ENCODE results near the gene PCSK1. TPM values are rescaled to one million over a fixed set of nuclear protein-coding genes. Genes with fewer than 3 reads are reported as not detected.

Gene PCSK1
- total and polyA plus RNA-seq, 7 donors: 0.11 to 0.64 (median 0.17) TPM

- no peak for ATAC-seq
- Histone ChIP-seq H3K27ac (no peak overlapping the region), H3K4me1 (peaks cover 3% of the 10 kb centered on the region), H3K27me3 (ENCODE audit: insufficient read depth in 3 of 3, low read length in 2 of 3) (no peaks in the 10 kb centered on the region), H3K4me3 (no peak overlapping the region), H3K9me3 (no peaks in the 10 kb centered on the region), H3K36me3 (ENCODE audit: insufficient read depth in 1 of 2, low read depth in 1 of 2) (no peaks in the 10 kb centered on the region)
- TF ChIP-seq CTCF (IDR thresholded peaks at IDR 0.05): no peak
- intact Hi-C loops (cut with DNase I): no loop called here
- 60 to 73% (median 70%) methylated on average over 5 of the region's 5 CpGs for WGBS, 3 donors
- no peak for DNase-seq
Observed at GRCh38 chr5:96381526-96381925, 51.5 kb downstream of the PCSK1 start.

GRCh38 chr5:96379896-96380295 is 53.2 kb downstream of the PCSK1 start:
- intact Hi-C loops (cut with DNase I): no loop called here
- peaks cover 3% of the 10 kb centered on the region for H3K4me1 ChIP-seq
- no peak overlapping the region for H3K4me3 ChIP-seq
- H3K27me3 ChIP-seq (ENCODE audit: insufficient read depth in 3 of 3, low read length in 2 of 3): no peaks in the 10 kb centered on the region
- no peaks in the 10 kb centered on the region for H3K36me3 ChIP-seq (ENCODE audit: insufficient read depth in 1 of 2, low read depth in 1 of 2)
- ATAC-seq: no peak
- 85 to 92% (median 87%) methylated on average over 5 of the region's 5 CpGs for WGBS, 3 donors
- DNase-seq: no peak
- H3K9me3 ChIP-seq: no peaks in the 10 kb centered on the region
- no peak overlapping the region for H3K27ac ChIP-seq
- no peak for TF ChIP-seq CTCF (IDR thresholded peaks at IDR 0.05)

GRCh38 chr5:96377597-96377996 is 55.5 kb downstream of the PCSK1 start:
- Histone ChIP-seq H3K27ac (no peak overlapping the region), H3K27me3 (ENCODE audit: insufficient read depth in 3 of 3, low read length in 2 of 3) (no peaks in the 10 kb centered on the region), H3K4me1 (no peaks in the 10 kb centered on the region), H3K36me3 (ENCODE audit: insufficient read depth in 1 of 2, low read depth in 1 of 2) (no peaks in the 10 kb centered on the region), H3K4me3 (no peak overlapping the region), H3K9me3 (no peaks in the 10 kb centered on the region)
- no peak for ATAC-seq
- TF ChIP-seq CTCF (IDR thresholded peaks at IDR 0.05): no peak
- no peak for DNase-seq
- intact Hi-C loops (cut with DNase I): no loop called here

GRCh38 chr5:96377167-96377566 is 55.9 kb downstream of the PCSK1 start:
- ATAC-seq (no peak), DNase-seq (no peak)
- WGBS, 3 donors: 45 to 50% (median 47%) methylated on average over 2 of the region's 2 CpGs
- TF ChIP-seq CTCF (IDR thresholded peaks at IDR 0.05): no peak
- no peaks in the 10 kb centered on the region for H3K27me3 ChIP-seq (ENCODE audit: insufficient read depth in 3 of 3, low read length in 2 of 3)
- no peaks in the 10 kb centered on the region for H3K4me1 ChIP-seq
- H3K9me3 ChIP-seq: no peaks in the 10 kb centered on the region
- no peak overlapping the region for H3K4me3 ChIP-seq
- no peaks in the 10 kb centered on the region for H3K36me3 ChIP-seq (ENCODE audit: insufficient read depth in 1 of 2, low read depth in 1 of 2)
- intact Hi-C loops (cut with DNase I): no loop called here
- no peak overlapping the region for H3K27ac ChIP-seq

DNA sequence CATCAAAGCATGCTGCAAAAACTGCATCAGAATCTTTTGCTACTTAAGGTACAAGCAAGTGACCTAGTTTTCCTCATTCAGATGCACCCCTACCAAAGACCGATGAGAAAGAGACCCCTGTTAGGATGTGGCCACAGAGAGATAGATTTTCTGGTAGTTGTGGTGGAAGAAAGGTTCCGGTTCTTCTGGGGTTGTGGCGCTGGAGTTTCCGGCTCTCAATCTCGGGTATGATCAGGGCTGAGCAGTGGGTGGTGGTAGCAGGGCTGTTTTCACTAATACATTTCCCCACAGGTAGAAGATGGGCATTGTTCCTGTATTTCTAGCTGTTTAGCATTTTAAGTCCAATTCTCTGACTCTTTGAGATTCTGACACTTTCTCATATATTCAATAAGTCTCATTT is 58.4 kb downstream of the PCSK1 start:
- intact Hi-C loops (cut with DNase I): no loop called here
- Histone ChIP-seq H3K4me1 (no peaks in the 10 kb centered on the region), H3K27ac (no peak overlapping the region), H3K27me3 (ENCODE audit: insufficient read depth in 3 of 3, low read length in 2 of 3) (no peaks in the 10 kb centered on the region), H3K9me3 (no peaks in the 10 kb centered on the region), H3K36me3 (ENCODE audit: insufficient read depth in 1 of 2, low read depth in 1 of 2) (no peaks in the 10 kb centered on the region), H3K4me3 (no peak overlapping the region)
- DNase-seq (no peak), ATAC-seq (no peak)
- no peak for TF ChIP-seq CTCF (IDR thresholded peaks at IDR 0.05)
- WGBS, 3 donors: 91 to 93% (median 93%) methylated on average over 5 of the region's 5 CpGs

All from psoas muscle (tissue), 8 donors.